ENCODE measurements around the gene PHRF1.

PHRF1 gene

GRCh38 chr11:534396-535209 lies 41.7 kb upstream of the PHRF1 start:
- TF ChIP-seq CTCF (IDR thresholded peaks at IDR 0.05; ENCODE audit: insufficient read depth, low read length, poor library complexity, severe bottlenecking): no peak
- no peaks in the 10 kb centered on the region for H3K27me3 ChIP-seq (replicated peaks; ENCODE audit: control insufficient read depth, insufficient read depth, low read length)
- H3K36me3 ChIP-seq (ENCODE audit: control insufficient read depth, insufficient read depth, low read length): peaks cover 18% of the 10 kb centered on the region
- H3K4me3 ChIP-seq (replicated peaks; ENCODE audit: low read depth, low read length): peak overlapping the region; percentile 81
- DNase-seq (ENCODE audit: extremely low read depth, insufficient read length): peak; percentile 64

GRCh38 chr11:535210-535518 lies 41.1 kb upstream of the PHRF1 start:
- Histone ChIP-seq H3K36me3 (ENCODE audit: control insufficient read depth, insufficient read depth, low read length) (peaks cover 13% of the 10 kb centered on the region), H3K27me3 (replicated peaks; ENCODE audit: control insufficient read depth, insufficient read depth, low read length) (no peaks in the 10 kb centered on the region), H3K4me3 (replicated peaks; ENCODE audit: low read depth, low read length) (peak overlapping the region; percentile 81)
- no peak for DNase-seq (ENCODE audit: extremely low read depth, insufficient read length)
- TF ChIP-seq CTCF (IDR thresholded peaks at IDR 0.05; ENCODE audit: insufficient read depth, low read length, poor library complexity, severe bottlenecking): no peak

- Histone ChIP-seq H3K36me3 (ENCODE audit: control insufficient read depth, insufficient read depth, low read length) (peaks cover 12% of the 10 kb centered on the region), H3K4me3 (replicated peaks; ENCODE audit: low read depth, low read length) (peak within 1 kb of the TSS; percentile 81), H3K27me3 (replicated peaks; ENCODE audit: control insufficient read depth, insufficient read depth, low read length) (no peaks in the 10 kb centered on the region)
- no peak for TF ChIP-seq CTCF (IDR thresholded peaks at IDR 0.05; ENCODE audit: insufficient read depth, low read length, poor library complexity, severe bottlenecking)
- DNase-seq (ENCODE audit: extremely low read depth, insufficient read length): peak; percentile 97
Observed at GRCh38 chr11:535519-536454, 40.5 kb upstream of the PHRF1 start, which contains the start of gene HRAS. Gene HRAS (minus strand): TSS chr11:535576.

- peak within 1 kb of the TSS; percentile 71 for H3K4me3 ChIP-seq (replicated peaks; ENCODE audit: low read depth, low read length)
- H3K36me3 ChIP-seq (ENCODE audit: control insufficient read depth, insufficient read depth, low read length): peaks cover 8% of the 10 kb centered on the region
- peak; percentile 96 for DNase-seq (ENCODE audit: extremely low read depth, insufficient read length)
- TF ChIP-seq CTCF (IDR thresholded peaks at IDR 0.05; ENCODE audit: insufficient read depth, low read length, poor library complexity, severe bottlenecking): no peak
- no peaks in the 10 kb centered on the region for H3K27me3 ChIP-seq (replicated peaks; ENCODE audit: control insufficient read depth, insufficient read depth, low read length)
Observed at GRCh38 chr11:536841-537621, 39.2 kb upstream of the PHRF1 start, which contains the start of gene LRRC56. Gene LRRC56 (plus strand): TSS chr11:537527. CDS start chr11:540685, 3,158 bp downstream.

- Histone ChIP-seq H3K36me3 (ENCODE audit: control insufficient read depth, insufficient read depth, low read length) (peaks cover 4% of the 10 kb centered on the region), H3K4me3 (replicated peaks; ENCODE audit: low read depth, low read length) (peak overlapping the region; percentile 63), H3K27me3 (replicated peaks; ENCODE audit: control insufficient read depth, insufficient read depth, low read length) (no peaks in the 10 kb centered on the region)
- TF ChIP-seq CTCF (IDR thresholded peaks at IDR 0.05; ENCODE audit: insufficient read depth, low read length, poor library complexity, severe bottlenecking): no peak
- DNase-seq (ENCODE audit: extremely low read depth, insufficient read length): peak; percentile 13
Observed at GRCh38 chr11:537622-538430, 38.4 kb upstream of the PHRF1 start.
